Heart right ventricle (tissue), 16 donors: Measurements from ENCODE around the gene SH2D4B. TPM values are rescaled to one million over a fixed set of nuclear protein-coding genes. Genes with fewer than 3 reads are reported as not detected.
A peak's percentile ranks its signal among the peaks of the same experiment; 100 is the strongest.

Experiments used
- ATAC-seq, 8 donors: fragments of 200-7000 bp; cut with Tn5 transposase; one replicate each; pipeline ENCODE4 v1.9.1; 2020; ENCODE audit warnings: mild to moderate bottlenecking in 8 of 8, moderate library complexity in 8 of 8, moderate number of reproducible peaks in 1 of 8
- DNase-seq, 2 donors: peaks; one replicate each; pipeline ENCODE4 v3.0.0-alpha.2; 2020
- H3K27ac ChIP-seq, 10 donors: fragments of 200-600 bp; sonication (generic) in 2 of 10; one replicate each; pipeline versions ENCODE4 v1.5.0 to v1.8.0; 2020 to 2022; ENCODE audit warnings: mild to moderate bottlenecking in 3 of 10
- H3K27me3 ChIP-seq, 7 donors: fragments of 200-600 bp; one replicate each; pipeline ENCODE4 v1.8.0; 2021 to 2022; ENCODE audit warnings: mild to moderate bottlenecking in 2 of 7
- H3K36me3 ChIP-seq, 9 donors: fragments of 200-600 bp; sonication (generic) in 1 of 9; one replicate each; pipeline versions ENCODE4 v1.5.0 to v1.8.0; 2020 to 2022; ENCODE audit warnings: mild to moderate bottlenecking in 2 of 9
- H3K4me1 ChIP-seq, 9 donors: fragments of 200-600 bp; sonication (generic) in 1 of 9; one replicate each; pipeline versions ENCODE4 v1.5.0 to v1.8.0; 2020 to 2022; ENCODE audit warnings: mild to moderate bottlenecking in 4 of 9
- H3K4me3 ChIP-seq, 10 donors: fragments of 200-600 bp; sonication (generic) in 2 of 10; one replicate each; pipeline versions ENCODE4 v1.5.0 to v1.8.0; 2020 to 2022; ENCODE audit warnings: mild to moderate bottlenecking in 7 of 10, moderate library complexity in 2 of 10
- H3K9me3 ChIP-seq, 11 donors: fragments of 200-600 bp in 10 of 11; sonication (generic) in 2 of 11; one replicate each; pipeline versions ENCODE4 v1.5.0 to v1.8.0; 2013 to 2022; ENCODE audit warnings: mild to moderate bottlenecking in 2 of 11, control low read depth in 1 of 11, moderate library complexity in 1 of 11
- WGBS, 2 donors: extraction: QIAGEN DNeasy Blood & Tissue Kit; methylation state at CpG; one replicate each; pipeline ENCODE4 v1.1.7; 2013; ENCODE audit warnings: inconsistent platforms in 1 of 2; 5-methylcytosine and 5-hydroxymethylcytosine counted together
- intact Hi-C, 10 donors: fragments of 100-400 bp; cut with DNase I; formaldehyde crosslinking; loops; one replicate each; pipeline versions ENCODE4 v1.11.1 to v1.14.2; 2022
- polyA plus RNA-seq, 2 donors: library from polyadenylated mRNA; stranded (reverse); fragments of 200-250 nt; gene quantifications; one replicate each; pipeline ENCODE4 v1.2.3, GENCODE V29; 2013
- total RNA-seq, 10 donors: library from RNA; stranded (reverse); fragmentation: NEBNext Ultra II Directional in 3 of 10; extraction: Animal tissue kit (Norgen Biotek cat#: 25700) in 3 of 10; gene quantifications; one replicate each; pipeline versions ENCODE4 v1.2.1 to v1.2.4, GENCODE V29; 2021 to 2023
- TF ChIP-seq, protein P1 (sequence below), 9 donors: fragments of 200-600 bp; sonication (generic) in 2 of 9; IDR thresholded peaks; one replicate each; pipeline versions ENCODE4 v1.5.0 to v1.8.0; 2021 to 2022; ENCODE audit warnings: antibody characterized with exemption in 9 of 9, mild to moderate bottlenecking in 5 of 9, moderate library complexity in 1 of 9
- donor health status: Arrhythmogenic right ventricular cardiomyopathy.
- donor health status: ischemic (EF 13 %, LVEDD 7.1; RV severe dilation, severe dysfunction).
- donor health status: healthy with polysubstance abuse.
- donor health status: DM: no; HTN: yes; CAD: no.
- donor health status: DM: no; HTN: no; CAD: no.
- donor health status: ischemic (EF 25% LVEDD 6.9; RV normal size, moderate dysfunction).
- donor health status: ischemic (EF 25% LVEDD 5.7; RV mildly dilated, moderate dysfunction).
- donor health status: healthy.
- donor health status: DM: yes; HTN: yes; CAD: no.
- donor health status: Ischemic cardiomyopathy.
- donor health status: ischemic (EF 35%, LVEDD 5.7; RV mildly dilated, moderate dysfunction).
- donor health status: nonischemic (EF 11% LVEDD 7.7; RV severe dilation, severe dysfunction).
- donor health status: DM: yes; HTN: yes; CAD: no.
- donor health status: PGD.
- donor health status: ischemic (EF 29% LVEDD 5.4; RV normal size, mild dysfunction).
- donor health status: nonischemic (EF 23%, LVEDD 6.1; RV moderate dilation, normal function).

Gene SH2D4B
- total and polyA plus RNA-seq, 12 donors, result not detected

DNA sequence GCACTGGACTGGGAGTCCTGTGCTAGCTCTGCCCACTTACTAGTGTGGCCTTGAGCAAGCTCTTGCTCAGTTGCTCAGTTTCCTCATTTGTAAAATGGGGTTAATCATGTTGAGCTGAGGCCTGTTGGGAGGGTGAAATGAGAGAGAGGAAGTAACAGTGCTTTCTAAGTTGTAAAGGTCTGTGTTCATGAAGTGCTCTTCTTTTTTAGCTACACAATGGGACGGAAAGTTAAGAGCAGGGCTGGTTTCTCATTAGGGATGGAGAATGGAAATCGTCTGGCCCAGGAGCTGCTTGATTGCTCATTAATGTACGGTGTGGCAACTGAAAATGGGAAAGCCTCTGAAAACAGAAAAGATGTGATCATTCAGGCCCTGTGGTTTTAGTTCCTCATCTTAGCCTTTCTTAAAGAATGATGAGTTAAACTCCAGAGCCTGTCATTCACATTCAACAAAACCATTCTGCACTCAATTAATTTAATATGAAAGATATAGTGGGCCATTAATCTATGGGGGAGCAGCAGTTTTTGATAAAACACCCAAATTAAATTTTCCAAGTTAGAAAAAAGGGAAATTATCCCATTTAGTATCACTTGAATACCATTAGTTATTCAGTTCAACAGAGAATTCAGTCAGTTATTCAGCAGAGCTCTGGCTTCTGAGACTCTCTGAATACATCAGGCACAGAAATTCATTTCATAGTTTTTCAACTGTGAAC lies 60.5 kb downstream of the SH2D4B start:
- Histone ChIP-seq H3K36me3 (no peaks in the 10 kb centered on the region), H3K4me1 (peaks cover 0 to 25% (median 0%) of the 10 kb centered on the region in 9 donors), H3K4me3 (no peak overlapping the region), H3K27me3 (no peaks in the 10 kb centered on the region), H3K27ac (peak overlapping the region in 1 of 10 donors; percentile 64), H3K9me3 (peaks cover 0 to 6% (median 0%) of the 10 kb centered on the region in 11 donors)
- 63 to 82% methylated on average over 3 of the region's 3 CpGs for WGBS, 2 donors
- no peak for ATAC-seq
- TF ChIP-seq, protein P1, sequence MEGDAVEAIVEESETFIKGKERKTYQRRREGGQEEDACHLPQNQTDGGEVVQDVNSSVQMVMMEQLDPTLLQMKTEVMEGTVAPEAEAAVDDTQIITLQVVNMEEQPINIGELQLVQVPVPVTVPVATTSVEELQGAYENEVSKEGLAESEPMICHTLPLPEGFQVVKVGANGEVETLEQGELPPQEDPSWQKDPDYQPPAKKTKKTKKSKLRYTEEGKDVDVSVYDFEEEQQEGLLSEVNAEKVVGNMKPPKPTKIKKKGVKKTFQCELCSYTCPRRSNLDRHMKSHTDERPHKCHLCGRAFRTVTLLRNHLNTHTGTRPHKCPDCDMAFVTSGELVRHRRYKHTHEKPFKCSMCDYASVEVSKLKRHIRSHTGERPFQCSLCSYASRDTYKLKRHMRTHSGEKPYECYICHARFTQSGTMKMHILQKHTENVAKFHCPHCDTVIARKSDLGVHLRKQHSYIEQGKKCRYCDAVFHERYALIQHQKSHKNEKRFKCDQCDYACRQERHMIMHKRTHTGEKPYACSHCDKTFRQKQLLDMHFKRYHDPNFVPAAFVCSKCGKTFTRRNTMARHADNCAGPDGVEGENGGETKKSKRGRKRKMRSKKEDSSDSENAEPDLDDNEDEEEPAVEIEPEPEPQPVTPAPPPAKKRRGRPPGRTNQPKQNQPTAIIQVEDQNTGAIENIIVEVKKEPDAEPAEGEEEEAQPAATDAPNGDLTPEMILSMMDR (IDR thresholded peaks at IDR 0.05), result no peak
- DNase-seq, result no peak
- intact Hi-C loops, result loop anchor here in 1 of 10 donors (5.0 kb wide), 1 partner anchor 156 kb away; no protein-coding TSS in a partner anchor

DNA sequence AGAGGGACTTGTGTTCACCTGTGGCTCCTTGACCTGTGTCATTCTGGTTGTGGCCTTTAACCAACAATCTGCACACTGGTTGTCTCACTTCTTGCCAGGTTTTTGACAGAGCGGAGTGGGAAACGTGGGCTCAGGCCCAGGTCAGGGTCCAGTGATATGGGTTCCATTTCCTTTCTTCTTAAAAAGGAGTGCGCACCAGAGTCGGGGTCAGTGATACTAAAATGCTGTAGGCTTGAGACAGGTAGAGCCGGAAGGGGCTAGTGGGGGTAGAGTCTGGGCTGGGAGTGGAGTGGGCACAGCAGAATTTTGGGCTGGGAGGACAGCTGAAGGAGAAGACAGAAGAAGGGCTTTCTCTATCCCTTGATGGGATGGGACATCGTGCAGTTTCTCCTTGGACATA lies 61.2 kb downstream of the SH2D4B start:
- no peak for ATAC-seq
- Histone ChIP-seq H3K9me3 (no peaks in the 10 kb centered on the region), H3K27ac (peak overlapping the region in 1 of 10 donors; percentile 1), H3K4me3 (no peak overlapping the region), H3K4me1 (peaks cover 0 to 25% (median 0%) of the 10 kb centered on the region in 9 donors), H3K36me3 (no peaks in the 10 kb centered on the region), H3K27me3 (no peaks in the 10 kb centered on the region)
- intact Hi-C loops, result loop anchor here in 2 of 10 donors (1.0 to 5.0 kb wide), 2 partner anchors 157 to 325 kb away; no protein-coding TSS in a partner anchor
- WGBS, 2 donors, result 91 to 95% methylated on average over 6 of the region's 6 CpGs
- no peak for DNase-seq
- TF ChIP-seq, protein P1 (IDR thresholded peaks at IDR 0.05), result no peak

DNA sequence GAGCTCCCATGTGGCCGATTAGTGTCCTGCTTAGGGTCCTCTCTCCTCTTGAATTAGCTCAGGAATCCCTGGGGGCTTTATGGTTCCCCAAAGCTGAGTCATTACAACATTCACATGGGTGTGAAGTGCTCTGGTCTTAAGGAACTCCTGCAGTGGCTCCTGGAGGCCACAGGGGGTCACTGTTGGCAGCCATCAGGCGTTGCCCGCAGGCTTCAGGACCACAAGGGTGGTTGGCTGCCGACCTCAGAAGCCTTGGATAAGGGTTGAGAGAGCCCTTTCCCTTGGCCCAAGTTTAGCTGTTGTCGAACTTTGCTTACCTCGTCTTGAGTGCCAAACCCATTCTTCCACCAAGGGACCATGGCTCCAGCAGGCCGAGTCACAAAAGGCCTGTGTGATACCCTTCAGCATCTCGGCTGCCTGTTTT lies 61.7 kb downstream of the SH2D4B start:
- peak in 7 of 8 donors; percentile 47 to 84 (median 72) for ATAC-seq
- DNase-seq, result peak; percentile 12 to 47
- TF ChIP-seq, protein P1 (IDR thresholded peaks at IDR 0.05), result peak; percentile 43 to 88 (median 64)

DNA sequence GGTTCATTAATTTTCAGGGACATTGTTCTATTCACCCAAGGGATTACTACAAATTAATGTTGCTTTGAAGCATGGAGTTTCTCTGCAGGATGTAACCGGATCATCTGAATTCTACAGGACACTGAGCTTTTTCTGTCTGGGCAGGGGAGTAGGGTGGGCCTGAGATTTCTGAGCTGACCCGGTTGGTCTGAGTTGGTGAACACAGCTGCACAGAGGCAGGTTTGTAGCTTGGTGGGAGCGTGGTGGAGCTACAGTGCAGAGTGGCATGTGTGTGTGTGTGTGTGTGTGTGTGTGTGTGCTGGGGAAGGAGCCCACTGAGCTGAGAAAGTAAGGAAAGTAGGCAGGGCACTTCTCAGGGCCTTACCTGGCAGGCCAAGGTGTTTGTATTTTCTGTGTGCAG lies 62.6 kb downstream of the SH2D4B start:
- intact Hi-C loops, result no loop called here
- Histone ChIP-seq H3K27ac (no peak overlapping the region), H3K9me3 (no peaks in the 10 kb centered on the region), H3K27me3 (no peaks in the 10 kb centered on the region), H3K4me3 (no peak overlapping the region), H3K4me1 (peaks cover 0 to 25% (median 0%) of the 10 kb centered on the region in 9 donors), H3K36me3 (no peaks in the 10 kb centered on the region)
- 84 to 90% methylated on average over 3 of the region's 3 CpGs for WGBS, 2 donors
- DNase-seq, result no peak
- TF ChIP-seq, protein P1 (IDR thresholded peaks at IDR 0.05), result no peak
- no peak for ATAC-seq

More for the DNA sequence above, 61.7 kb downstream of the SH2D4B start:
- Histone ChIP-seq H3K9me3 (no peaks in the 10 kb centered on the region), H3K4me3 (no peak overlapping the region), H3K27ac (peak overlapping the region in 1 of 10 donors; percentile 1), H3K4me1 (peaks cover 0 to 25% (median 0%) of the 10 kb centered on the region in 9 donors), H3K36me3 (no peaks in the 10 kb centered on the region), H3K27me3 (no peaks in the 10 kb centered on the region)
- intact Hi-C loops, result loop anchor here in 2 of 10 donors (1.0 to 5.0 kb wide), 2 partner anchors 157 to 325 kb away; no protein-coding TSS in a partner anchor
- 31 to 42% methylated on average over 8 of the region's 8 CpGs for WGBS, 2 donors
